Neural cell (in vitro differentiated cells): ENCODE measurements around the gene BTBD7.

Experiments used
- CTCF ChIP-seq: fragments of 450-650 bp; IDR thresholded peaks from 2 replicates; pipeline ENCODE4 v1.5.1; 2014; ENCODE audit warnings: antibody characterized with exemption, mild to moderate bottlenecking, moderate library complexity; ENCODE audit not compliant: poor library complexity, severe bottlenecking
- EP300 ChIP-seq: fragments of 450-650 bp; conservative IDR thresholded peaks from 2 replicates; pipeline ENCODE4 v1.6.1; 2014; ENCODE audit warnings: antibody characterized with exemption, mild to moderate bottlenecking, moderate library complexity; ENCODE audit not compliant: poor library complexity, severe bottlenecking
- EZH2 ChIP-seq: fragments of 200-600, 300-800 bp; shearing (Covaris generic), sonication (generic); IDR thresholded peaks from 2 replicates; pipeline ENCODE4 v1.6.1; 2014; ENCODE audit warnings: antibody characterized with exemption, low read length, borderline replicate concordance, mild to moderate bottlenecking; ENCODE audit not compliant: insufficient read depth, poor library complexity, severe bottlenecking
- POLR2AphosphoS5 ChIP-seq: IDR thresholded peaks from 2 replicates; pipeline ENCODE4 v1.6.1; 2012
- SMC3 ChIP-seq: fragments of 450-650 bp; conservative IDR thresholded peaks from 2 replicates; pipeline ENCODE4 v1.6.1; 2014; ENCODE audit warnings: antibody characterized with exemption, mild to moderate bottlenecking, moderate library complexity; ENCODE audit not compliant: poor library complexity
- TAF1 ChIP-seq: IDR thresholded peaks from 2 replicates; pipeline ENCODE4 v1.6.1; 2012; ENCODE audit warnings: low read depth

- no peak for TF ChIP-seq SMC3
- no peak for TF ChIP-seq CTCF
- no peak for TF ChIP-seq EP300
- TF ChIP-seq EZH2 = no peak
- TF ChIP-seq POLR2AphosphoS5 = no peak
- TF ChIP-seq TAF1 = no peak
Observed at GRCh38 chr14:93311082-93311481, 21.8 kb downstream of the BTBD7 start.
